ENCODE measurements around the gene DLG2.

The DLG2 gene

GRCh38 chr11:83427943-83428342 is 2199.2 kb downstream of the DLG2 start:
- no peak for TF ChIP-seq CTCF (IDR thresholded peaks at IDR 0.05)

- TF ChIP-seq CTCF (IDR thresholded peaks at IDR 0.05), result no peak
These were observed 2199.6 kb downstream of the DLG2 start for GRCh38 chr11:83427501-83427900.

- no peak for TF ChIP-seq CTCF (IDR thresholded peaks at IDR 0.05)
These were observed 2202.0 kb downstream of the DLG2 start for GRCh38 chr11:83425137-83425466.

- TF ChIP-seq CTCF (IDR thresholded peaks at IDR 0.05), result no peak
These were observed 2202.6 kb downstream of the DLG2 start for GRCh38 chr11:83424376-83425136.

- TF ChIP-seq CTCF (IDR thresholded peaks at IDR 0.05), result no peak
These were observed 2216.3 kb downstream of the DLG2 start for GRCh38 chr11:83410605-83411565.

GRCh38 chr11:83409891-83410290 is 2217.3 kb downstream of the DLG2 start:
- no peak for TF ChIP-seq CTCF (IDR thresholded peaks at IDR 0.05)

- TF ChIP-seq CTCF (IDR thresholded peaks at IDR 0.05), result no peak
These were observed 2217.7 kb downstream of the DLG2 start for GRCh38 chr11:83409476-83409875.

Measured in LNCAP (cell line).